NCI-H146 treated with DMSO at 0.1 percent for 48 hours (cell line): ENCODE results near the gene PLEKHG5.
"Not testable (repeated sequence)": the region's sequence is repeated elsewhere in the genome, so short reads cannot be mapped to it uniquely, and the experiment has no call there.

Source experiments
- DNase-seq: peaks from one replicate; lab custom pipeline; 2025; ENCODE audit not compliant: unreplicated experiment; lab: John Stamatoyannopoulos, UW

The PLEKHG5 gene

GRCh38 chr1:6464915-6465314 lies 26.6 kb downstream of the PLEKHG5 start:
- DNase-seq: no peak

GRCh38 chr1:6464514-6464836 lies 27.0 kb downstream of the PLEKHG5 start:
- DNase-seq: no peak

GRCh38 chr1:6463120-6463412 lies 28.4 kb downstream of the PLEKHG5 start:
- no peak for DNase-seq

- DNase-seq: no peak
These were observed 28.9 kb downstream of the PLEKHG5 start for GRCh38 chr1:6462412-6463119.

GRCh38 chr1:6461538-6462411 lies 29.7 kb downstream of the PLEKHG5 start:
- DNase-seq: no peak

- no peak for DNase-seq
These were observed 30.4 kb downstream of the PLEKHG5 start for GRCh38 chr1:6461051-6461530.

- DNase-seq: no peak
These were observed 31.0 kb downstream of the PLEKHG5 start for GRCh38 chr1:6460301-6461050.

- DNase-seq: no peak
These were observed 31.6 kb downstream of the PLEKHG5 start for GRCh38 chr1:6459850-6460265.

- no peak for DNase-seq
These were observed 34.5 kb downstream of the PLEKHG5 start for GRCh38 chr1:6456800-6457466.

GRCh38 chr1:6455752-6456520 lies 35.5 kb downstream of the PLEKHG5 start:
- DNase-seq: not testable (repeated sequence)

- DNase-seq: no peak
These were observed 36.4 kb downstream of the PLEKHG5 start for GRCh38 chr1:6454856-6455751.

GRCh38 chr1:6453895-6454855 lies 37.3 kb downstream of the PLEKHG5 start:
- DNase-seq: not testable (repeated sequence)

- no peak for DNase-seq
These were observed 40.5 kb downstream of the PLEKHG5 start for GRCh38 chr1:6450943-6451373.

- not testable (repeated sequence) for DNase-seq
These were observed 41.0 kb downstream of the PLEKHG5 start for GRCh38 chr1:6450486-6450885.

GRCh38 chr1:6450005-6450450 lies 41.4 kb downstream of the PLEKHG5 start:
- no peak for DNase-seq

GRCh38 chr1:6448749-6449631 lies 42.5 kb downstream of the PLEKHG5 start:
- no peak for DNase-seq
